ENCODE results near the gene GCLC.

DNA sequence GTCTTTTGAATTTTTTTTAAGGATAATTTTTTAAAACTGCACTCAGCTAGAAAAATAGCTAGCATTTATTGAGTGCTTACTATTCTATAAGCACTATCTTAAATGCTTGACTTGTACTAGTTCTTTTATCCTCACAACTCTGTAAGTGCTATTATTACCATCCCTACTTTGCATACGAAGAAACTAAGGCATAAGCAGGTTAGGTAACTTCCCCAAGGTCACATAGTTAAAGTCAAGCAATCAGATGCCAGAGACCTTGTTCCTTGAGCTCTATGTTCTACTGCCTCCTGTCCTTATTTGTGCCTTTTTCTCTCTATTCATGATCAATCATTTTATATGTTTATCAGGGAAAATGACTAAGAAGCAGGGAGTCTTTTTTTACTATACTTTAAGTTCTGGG, 65.0 kb downstream of the GCLC start:
- no peak for TF ChIP-seq ZNF792 (tag by site-specific recombination; IDR thresholded peaks at IDR 0.05)
- TF ChIP-seq, protein P1, sequence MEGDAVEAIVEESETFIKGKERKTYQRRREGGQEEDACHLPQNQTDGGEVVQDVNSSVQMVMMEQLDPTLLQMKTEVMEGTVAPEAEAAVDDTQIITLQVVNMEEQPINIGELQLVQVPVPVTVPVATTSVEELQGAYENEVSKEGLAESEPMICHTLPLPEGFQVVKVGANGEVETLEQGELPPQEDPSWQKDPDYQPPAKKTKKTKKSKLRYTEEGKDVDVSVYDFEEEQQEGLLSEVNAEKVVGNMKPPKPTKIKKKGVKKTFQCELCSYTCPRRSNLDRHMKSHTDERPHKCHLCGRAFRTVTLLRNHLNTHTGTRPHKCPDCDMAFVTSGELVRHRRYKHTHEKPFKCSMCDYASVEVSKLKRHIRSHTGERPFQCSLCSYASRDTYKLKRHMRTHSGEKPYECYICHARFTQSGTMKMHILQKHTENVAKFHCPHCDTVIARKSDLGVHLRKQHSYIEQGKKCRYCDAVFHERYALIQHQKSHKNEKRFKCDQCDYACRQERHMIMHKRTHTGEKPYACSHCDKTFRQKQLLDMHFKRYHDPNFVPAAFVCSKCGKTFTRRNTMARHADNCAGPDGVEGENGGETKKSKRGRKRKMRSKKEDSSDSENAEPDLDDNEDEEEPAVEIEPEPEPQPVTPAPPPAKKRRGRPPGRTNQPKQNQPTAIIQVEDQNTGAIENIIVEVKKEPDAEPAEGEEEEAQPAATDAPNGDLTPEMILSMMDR (tag by site-specific recombination; IDR thresholded peaks at IDR 0.05), result no peak
- no peak for TF ChIP-seq HOXC10 (CRISPR knock-in tag; IDR thresholded peaks at IDR 0.05)
- TF ChIP-seq, protein P2, sequence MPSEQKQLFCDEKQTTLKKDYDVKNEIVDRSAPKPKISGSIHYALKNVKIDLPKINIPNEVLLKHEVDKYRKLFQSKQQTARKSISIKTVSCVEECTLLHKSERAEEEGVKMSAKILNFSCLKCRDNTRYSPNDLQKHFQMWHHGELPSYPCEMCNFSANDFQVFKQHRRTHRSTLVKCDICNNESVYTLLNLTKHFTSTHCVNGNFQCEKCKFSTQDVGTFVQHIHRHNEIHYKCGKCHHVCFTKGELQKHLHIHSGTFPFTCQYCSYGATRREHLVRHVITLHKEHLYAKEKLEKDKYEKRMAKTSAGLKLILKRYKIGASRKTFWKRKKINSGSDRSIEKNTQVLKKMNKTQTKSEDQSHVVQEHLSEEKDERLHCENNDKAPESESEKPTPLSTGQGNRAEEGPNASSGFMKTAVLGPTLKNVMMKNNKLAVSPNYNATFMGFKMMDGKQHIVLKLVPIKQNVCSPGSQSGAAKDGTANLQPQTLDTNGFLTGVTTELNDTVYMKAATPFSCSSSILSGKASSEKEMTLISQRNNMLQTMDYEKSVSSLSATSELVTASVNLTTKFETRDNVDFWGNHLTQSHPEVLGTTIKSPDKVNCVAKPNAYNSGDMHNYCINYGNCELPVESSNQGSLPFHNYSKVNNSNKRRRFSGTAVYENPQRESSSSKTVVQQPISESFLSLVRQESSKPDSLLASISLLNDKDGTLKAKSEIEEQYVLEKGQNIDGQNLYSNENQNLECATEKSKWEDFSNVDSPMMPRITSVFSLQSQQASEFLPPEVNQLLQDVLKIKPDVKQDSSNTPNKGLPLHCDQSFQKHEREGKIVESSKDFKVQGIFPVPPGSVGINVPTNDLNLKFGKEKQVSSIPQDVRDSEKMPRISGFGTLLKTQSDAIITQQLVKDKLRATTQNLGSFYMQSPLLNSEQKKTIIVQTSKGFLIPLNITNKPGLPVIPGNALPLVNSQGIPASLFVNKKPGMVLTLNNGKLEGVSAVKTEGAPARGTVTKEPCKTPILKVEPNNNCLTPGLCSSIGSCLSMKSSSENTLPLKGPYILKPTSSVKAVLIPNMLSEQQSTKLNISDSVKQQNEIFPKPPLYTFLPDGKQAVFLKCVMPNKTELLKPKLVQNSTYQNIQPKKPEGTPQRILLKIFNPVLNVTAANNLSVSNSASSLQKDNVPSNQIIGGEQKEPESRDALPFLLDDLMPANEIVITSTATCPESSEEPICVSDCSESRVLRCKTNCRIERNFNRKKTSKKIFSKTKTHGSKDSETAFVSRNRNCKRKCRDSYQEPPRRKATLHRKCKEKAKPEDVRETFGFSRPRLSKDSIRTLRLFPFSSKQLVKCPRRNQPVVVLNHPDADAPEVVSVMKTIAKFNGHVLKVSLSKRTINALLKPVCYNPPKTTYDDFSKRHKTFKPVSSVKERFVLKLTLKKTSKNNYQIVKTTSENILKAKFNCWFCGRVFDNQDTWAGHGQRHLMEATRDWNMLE (tag by site-specific recombination; conservative IDR thresholded peaks at IDR 0.05; ENCODE audit: low read depth), result no peak
- TF ChIP-seq KLF16 (tag by site-specific recombination; IDR thresholded peaks at IDR 0.05), result no peak
- TF ChIP-seq ZNF549 (tag by site-specific recombination; IDR thresholded peaks at IDR 0.05), result no peak
